HPDE6-E6E7 (cell line): ENCODE data around the gene CD37.
"Not testable (repeated sequence)": the region's sequence is repeated elsewhere in the genome, so short reads cannot be mapped to it uniquely, and the experiment has no call there.

ENCODE experiments used
- DNase-seq: peaks from one replicate; pipeline ENCODE4 v3.0.0; 2011; ENCODE audit warnings: missing footprints; ENCODE audit errors: extremely low spot score

CD37 gene, protein sequence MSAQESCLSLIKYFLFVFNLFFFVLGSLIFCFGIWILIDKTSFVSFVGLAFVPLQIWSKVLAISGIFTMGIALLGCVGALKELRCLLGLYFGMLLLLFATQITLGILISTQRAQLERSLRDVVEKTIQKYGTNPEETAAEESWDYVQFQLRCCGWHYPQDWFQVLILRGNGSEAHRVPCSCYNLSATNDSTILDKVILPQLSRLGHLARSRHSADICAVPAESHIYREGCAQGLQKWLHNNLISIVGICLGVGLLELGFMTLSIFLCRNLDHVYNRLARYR

DNA sequence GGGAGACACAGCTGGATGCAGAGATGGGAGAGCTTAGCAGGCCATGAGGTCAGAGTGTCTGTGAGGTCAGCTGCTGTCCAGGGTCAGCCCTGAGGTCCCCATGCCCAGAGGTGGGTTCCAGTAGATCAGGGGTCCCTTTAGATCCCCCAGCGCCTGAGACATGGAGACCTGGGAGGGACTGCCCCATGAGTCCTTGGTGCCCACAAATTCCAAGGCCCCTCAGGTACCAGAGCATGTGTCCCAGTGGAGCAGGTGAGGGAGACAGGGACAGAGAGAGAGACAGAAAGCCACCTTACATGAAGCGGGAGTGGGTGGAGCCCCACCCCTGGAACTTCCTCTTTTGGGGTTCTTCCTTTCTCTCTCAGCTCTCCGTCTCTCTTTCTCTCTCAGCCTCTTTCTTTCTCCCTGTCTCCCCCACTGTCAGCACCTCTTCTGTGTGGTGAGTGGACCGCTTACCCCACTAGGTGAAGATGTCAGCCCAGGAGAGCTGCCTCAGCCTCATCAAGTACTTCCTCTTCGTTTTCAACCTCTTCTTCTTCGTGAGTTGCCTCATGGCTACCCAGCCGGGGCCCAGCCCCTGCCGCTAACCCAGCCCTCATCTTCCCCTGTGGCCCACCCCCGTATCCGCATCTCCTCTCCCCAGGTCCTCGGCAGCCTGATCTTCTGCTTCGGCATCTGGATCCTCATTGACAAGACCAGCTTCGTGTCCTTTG is at the start of gene CD37:
Gene CD37, plus strand, starts transcription at position 336 of the 713 bp plus-strand sequence. Its CDS starts 135 bp downstream, at position 471.
- DNase-seq, result no peak

DNA sequence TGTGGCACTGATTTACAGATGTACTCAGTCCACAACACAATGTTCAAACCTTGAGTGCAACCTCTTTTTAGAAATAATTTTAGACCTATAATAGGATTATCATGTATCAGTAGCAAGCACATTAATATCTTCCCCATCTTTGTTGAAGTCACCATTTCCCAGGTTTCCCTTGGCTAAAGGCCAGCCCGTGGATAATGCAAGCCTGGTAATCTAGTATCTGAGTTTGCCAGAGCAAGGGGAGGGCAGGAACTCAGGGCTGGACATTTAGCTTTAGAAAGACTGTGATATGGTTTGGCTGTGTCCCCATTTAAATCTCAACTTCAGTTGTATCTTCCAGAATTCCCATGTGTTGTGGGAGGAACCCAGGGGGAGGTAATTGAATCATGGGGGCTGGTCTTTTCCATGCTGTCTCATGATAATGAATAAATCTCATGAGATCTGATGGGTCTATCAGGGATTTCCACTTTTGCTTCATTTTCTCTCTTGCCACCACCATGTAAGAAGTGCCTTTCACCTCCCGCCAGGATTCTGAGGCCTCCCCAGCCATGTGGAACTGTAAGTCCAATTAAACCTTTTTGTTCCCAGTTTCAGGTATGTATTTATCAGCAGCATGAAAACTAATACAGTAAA is 48.0 kb upstream of the CD37 start:
- no peak for DNase-seq

DNA sequence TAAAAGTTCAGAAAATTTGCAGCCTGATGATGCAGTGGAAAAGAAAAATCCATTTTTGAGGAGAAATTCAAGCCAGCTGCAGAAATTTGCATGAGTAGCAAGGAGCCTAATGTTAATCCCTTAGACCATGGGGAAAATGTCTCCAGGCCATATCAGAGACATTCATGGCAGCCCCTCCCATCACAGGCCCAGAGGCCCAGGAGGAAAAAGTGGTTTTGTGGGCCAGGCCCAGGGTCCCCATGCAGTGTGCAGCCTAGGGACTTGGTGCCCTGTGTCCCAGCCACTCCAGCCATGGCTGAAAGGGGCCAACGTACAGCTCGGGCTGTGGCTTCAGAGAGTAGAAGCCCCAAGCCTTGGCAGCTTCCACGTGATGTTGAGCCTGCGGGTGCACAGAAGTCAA is 47.0 kb upstream of the CD37 start:
- DNase-seq, result not testable (repeated sequence)

DNA sequence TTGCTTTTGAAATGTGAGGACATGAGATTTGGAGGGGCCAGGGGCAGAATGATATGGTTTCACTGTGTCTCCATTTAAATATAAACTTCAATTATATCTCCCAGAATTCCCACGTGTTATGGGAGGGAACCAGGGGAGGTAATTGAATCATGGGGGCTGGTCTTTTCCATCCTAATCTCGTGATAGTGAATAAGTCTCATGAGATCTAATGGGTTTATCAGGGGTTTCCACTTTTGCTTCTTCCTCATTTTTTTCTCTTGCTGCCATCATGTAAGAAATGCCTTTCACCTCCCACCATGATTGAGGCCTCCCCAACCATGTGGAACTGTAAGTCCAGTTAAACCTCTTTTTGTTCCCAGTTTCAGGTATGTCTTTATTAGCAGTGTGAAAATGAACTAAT is 45.9 kb upstream of the CD37 start:
- DNase-seq, result not testable (repeated sequence)

DNA sequence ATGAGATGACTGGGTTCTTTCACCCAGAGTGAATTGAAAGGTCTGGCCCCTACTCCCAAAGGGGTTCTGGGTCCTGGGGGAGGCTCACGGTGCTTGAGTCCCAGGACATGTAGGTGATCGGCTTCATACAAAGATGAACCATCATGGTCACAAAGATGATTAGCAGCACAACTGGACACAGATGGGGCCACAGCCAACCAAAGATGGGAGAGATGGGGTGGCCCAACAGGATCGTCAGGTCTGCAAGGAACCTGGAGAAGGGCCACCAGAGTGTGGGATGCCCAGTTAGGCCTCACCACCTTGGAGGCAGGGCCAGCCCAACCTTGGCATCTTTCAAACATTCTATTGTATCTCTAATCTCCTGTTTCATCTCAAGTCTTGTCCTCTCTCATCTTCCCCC is 44.7 kb upstream of the CD37 start:
- DNase-seq, result no peak

DNA sequence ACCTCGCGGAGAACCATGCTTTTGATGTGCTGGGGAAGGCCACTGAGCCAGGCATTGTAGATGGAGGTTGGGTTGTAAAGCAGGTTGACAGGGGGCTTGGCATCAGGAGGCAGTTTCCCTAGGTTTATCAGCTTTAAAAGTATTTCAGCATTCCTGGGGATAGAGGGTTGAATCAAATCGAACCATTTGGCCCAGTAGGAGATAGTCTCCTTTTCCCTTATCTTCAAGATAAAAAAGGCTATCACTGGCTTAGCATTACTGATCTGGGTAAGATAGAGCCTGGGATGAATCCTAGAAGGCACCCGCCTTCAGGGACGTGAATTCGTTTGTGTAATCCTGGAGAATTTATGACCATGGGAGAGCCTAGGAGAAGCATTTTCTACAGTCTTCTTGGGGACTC is 40.8 kb upstream of the CD37 start:
- no peak for DNase-seq

DNA sequence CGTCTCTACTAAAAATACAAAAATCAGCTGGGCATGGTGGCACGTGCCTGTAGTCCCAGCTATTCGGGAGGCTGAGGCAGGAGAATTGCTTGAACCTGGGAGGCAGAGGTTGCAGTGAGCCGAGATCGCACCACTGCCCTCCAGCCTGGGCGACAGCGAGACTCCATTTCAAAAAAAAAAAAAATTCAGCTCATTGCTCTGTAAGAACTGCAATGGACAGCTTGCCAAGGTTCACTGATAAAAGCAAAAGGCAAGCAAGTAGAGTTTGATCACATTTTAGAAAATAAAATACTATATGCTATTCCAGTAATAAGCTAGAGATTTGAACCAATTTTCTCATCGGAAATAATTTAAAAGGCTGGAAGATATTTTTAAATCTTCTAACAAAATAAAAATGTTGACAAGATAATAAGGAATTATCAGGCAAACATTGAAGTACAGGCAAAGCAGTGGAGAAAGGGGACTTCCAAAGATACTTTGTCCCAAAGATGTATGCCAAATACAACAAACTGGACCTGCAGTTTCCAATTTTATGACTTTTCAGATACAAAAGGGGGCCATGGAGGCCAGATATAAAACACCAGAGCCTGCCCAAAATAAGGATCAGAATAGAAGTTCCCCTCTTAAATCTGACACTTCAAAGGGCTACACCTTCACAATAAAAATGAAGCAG is 39.9 kb upstream of the CD37 start:
- DNase-seq, result no peak

DNA sequence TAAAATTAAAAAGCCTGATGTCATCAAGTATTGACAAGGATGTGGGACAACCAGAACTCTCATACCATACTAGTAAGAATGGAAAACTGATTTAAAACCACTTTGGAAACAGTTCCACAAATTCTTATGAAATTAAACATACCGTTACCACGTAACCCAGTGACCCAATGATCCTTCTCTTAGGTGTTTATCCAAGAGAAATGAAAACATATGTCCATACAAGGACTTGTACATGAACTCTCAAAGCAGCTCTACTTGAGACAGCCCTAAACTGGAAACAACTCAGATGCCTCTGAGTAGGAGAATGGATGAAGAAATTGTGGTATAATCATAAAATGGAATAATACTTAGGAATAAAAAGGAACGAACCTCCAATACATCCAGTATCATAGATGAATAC is 37.8 kb upstream of the CD37 start:
- no peak for DNase-seq

DNA sequence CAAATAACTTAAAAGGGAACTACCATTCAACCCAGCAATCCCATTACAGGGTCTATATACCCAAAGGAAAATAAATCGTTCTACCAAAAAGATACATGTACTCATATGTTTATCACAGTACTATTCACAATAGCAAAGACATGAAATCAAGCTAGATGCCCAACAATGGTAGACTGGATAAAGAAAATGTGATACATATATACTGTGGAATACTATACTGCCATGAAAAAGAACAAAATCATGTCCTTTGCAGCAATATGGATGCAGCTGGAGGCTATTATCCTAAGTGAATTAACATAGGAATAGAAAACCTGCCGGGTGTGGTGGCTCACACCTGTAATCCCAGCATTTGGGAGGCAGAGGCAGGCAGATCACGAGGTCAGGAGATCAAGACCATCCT is 36.6 kb upstream of the CD37 start:
- not testable (repeated sequence) for DNase-seq

DNA sequence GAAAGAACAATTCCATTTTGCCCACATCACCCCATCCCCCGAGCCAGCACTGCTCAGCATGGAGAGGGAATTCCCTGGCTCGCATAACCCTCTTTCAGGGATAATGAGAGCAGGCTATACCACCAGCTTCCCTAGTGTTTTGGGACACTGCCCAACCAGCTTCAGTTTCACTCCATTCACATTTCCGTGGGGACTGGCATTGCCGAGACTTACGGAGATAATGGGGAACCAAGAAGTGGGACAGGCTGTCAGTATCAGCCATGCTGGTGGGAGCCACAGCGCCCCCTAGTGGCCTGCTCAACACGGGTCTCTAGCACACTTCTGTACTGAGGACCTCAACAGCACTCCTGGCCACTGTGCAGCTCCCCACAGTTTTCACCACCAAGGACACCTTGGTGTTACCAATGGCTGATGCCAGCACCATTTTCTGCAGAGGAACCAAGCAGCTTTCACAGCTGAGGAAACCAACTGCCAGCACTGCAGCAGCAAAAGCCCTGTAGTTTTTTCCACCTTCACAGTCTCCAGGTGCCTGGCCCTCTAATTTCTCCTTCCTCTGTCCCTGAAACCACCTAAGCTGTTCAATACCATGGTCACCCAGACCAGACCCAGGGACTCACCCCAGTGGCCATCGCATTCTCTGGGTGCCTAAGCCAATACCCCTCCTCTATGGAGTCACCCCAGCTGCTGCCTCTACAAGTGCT is 33.9 kb upstream of the CD37 start:
- DNase-seq, result peak; percentile 80

DNA sequence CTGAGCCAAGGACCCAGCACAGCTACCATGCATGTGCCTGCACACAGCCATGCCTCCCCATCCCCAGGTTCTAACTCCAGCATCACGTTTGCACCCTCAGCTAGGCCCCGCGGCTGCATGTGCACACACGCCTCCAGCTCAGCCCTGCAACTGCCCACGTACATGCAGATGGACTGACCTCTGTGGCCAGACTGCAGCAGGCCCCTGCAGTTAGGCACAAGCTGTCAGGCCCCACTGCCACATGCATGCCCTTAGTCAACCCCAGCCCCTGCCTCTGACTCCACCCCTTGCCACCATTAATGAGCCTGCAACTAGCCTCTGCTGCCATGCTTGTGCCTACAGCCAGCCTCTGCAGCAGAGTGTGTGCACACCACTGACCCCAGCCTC is 33.3 kb upstream of the CD37 start:
- no peak for DNase-seq

DNA sequence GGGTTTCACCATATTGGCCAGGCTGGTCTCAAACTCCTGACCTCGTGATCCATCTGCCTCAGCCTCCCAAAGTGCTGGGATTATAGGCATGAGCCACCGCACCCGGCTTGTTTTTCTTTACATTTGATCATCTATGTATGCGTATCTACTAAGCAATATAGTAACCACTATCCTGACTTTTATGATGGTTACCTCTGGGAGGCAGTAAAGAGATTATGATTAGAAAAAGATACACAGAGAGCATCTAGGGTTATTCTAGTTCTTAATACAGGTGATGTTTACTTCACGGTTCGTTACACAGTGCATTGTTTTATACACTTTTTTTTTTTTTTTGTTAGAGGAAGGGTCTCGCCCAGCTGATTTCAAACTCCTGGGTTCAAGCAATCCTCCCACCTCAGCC is 28.5 kb upstream of the CD37 start:
- DNase-seq, result not testable (repeated sequence)

DNA sequence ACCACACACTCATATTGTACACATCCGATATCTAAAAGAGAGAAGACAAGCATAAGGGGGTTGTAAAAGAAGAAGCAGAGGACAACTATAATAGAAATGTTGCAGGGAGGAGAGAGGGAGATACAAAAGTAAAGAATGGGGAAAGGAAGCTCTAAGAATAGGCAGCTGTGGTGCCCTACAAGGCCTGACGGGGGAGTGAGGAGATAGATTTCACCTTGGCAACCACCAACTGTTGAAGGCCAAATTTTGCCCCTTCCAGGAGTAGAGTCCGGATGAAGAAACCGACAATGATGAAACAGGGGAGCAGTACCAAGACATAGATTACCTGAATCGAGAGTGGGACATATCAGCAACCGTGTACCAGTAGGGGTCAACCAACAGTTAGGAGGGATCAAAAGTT is 26.1 kb upstream of the CD37 start:
- DNase-seq, result no peak

DNA sequence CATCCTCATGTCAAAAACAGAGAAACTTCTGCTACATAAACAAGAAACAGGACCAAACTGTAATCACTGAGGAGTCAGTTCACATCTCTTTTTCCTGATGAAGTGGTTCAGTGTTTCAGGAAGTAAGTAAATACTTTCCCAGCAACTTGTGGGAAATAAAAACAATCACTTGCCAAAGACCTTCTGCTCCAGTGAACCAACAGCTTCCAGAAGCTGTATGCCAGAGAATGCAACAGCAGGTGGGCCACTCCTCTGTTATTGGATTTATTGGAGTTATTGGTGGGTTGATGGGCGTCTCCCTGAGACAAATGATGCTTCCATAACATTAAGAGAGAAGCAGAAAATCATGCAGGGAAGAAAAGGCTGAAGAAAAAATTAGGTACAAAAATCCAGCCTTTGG is 20.1 kb upstream of the CD37 start:
- DNase-seq, result no peak

DNA sequence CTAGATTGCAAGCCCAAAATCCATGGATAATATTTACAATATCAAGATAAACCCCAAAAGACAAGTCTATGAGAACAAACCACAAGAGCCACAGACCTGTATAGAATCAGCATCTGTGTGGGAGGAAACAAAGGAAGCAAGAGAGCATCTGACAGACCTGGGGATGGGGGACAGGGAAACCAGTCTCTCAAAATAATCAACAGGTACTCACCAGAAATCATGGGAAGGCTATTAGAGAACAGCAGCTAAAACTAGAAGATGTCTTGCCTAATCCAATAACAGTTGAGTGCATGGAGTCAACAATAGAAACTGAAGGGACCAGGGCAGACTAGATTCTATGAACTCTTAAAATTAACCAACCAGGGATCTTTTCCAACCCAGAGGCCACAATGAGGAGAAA is 18.9 kb upstream of the CD37 start:
- no peak for DNase-seq

DNA sequence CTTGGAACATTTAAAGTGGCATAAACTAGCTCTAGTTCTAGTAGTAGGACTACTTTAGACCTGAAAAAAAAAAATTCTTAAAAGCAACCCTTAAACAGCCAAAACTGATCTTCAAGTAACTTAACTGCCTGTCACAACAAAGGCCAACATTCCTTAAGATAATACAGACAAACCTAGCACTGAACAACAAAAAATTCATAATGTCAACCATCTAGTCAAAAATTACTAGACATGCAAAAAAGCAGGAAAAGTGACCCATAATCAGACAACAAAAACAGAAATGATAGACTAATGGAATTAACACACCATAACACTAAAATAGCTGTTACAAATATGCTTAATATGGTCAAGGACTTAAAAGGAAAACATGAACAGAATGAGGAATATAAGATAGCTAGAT is 16.9 kb upstream of the CD37 start:
- DNase-seq, result no peak

DNA sequence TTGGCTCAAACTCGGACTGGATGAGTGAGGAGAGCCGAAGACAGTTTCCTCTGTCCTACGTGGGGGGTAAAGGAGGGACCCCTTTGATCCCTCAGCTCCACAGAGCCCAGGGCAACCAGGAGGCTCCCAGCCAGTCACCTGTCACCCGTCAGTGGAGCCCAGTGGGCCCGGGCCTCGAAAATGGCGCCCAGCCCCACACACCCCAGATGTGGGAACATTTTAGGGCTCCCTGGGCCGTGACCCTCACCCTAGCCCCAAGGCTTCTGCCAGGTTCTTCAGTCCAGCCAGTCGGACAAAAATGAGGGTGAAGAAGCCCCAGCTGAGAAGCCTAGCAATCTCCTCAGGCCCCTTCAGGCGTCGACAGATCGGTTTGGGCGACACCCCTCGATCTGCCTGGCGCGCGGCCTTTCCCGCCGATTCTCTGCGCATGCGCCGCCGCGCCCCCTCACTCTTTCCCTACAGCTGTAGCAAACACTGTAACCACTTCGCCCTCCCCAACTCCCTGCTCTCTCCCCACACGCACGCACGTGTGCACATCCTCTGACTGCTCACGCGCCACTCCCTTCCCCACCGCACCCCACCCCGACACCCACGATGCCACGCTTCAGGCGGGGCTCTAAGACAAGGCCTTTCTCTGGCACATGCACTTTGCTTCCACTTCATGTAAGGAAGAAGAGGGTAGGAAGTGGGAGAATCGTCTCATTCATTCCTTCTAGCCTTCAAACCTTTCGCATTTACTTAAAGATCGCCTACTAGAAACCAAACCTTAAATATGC is 10.2 kb upstream of the CD37 start, which contains the start of gene SLC6A16:
Gene SLC6A16, minus strand, starts transcription at position 391 of the 776 bp plus-strand sequence. CDS start 13,844 bp downstream, outside the sequence.
- DNase-seq, result no peak

DNA sequence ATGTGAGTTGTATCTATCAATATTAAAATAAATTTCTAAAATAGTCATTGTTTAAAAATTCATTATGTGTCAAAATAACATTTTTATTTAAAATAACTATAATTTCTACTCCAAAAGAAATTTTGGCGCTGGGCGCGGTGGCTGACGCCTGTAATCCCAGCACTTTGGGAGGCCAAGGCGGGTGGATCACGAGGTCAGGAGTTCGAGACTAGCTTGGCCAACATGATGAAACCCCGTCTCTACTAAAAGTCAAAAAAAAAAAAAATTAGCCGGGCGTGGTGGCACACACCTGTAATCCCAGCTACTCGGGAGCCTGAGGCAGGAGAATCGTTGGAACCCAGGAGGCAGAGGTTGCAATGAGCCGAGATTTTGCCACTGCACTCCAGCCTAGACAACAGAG is 9.4 kb upstream of the CD37 start:
- not testable (repeated sequence) for DNase-seq

DNA sequence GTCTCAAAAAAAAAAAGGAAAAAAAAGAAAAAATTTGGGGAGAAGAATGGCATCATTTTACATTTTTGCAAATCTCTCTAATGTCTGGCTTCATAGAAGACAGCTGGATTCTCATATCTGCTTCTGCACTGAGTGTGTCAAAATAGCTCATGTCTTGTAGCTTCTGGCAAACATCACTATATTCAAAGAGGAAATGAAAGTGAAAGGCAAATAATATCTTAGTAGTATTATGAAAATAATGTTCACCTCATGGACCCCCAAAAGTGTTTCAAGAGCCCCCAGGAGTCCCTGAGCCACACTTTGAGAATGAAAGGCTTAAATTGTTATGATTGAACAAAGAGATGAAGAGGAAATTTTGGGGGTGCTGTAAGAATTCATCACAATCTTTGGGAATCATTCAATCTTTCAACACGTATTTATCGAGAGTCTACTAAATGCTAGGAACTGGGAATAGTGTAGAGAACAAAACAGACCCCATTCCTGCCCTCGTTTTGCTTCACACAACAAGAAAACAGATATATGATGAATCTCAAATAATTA is 9.0 kb upstream of the CD37 start:
- DNase-seq, result no peak

DNA sequence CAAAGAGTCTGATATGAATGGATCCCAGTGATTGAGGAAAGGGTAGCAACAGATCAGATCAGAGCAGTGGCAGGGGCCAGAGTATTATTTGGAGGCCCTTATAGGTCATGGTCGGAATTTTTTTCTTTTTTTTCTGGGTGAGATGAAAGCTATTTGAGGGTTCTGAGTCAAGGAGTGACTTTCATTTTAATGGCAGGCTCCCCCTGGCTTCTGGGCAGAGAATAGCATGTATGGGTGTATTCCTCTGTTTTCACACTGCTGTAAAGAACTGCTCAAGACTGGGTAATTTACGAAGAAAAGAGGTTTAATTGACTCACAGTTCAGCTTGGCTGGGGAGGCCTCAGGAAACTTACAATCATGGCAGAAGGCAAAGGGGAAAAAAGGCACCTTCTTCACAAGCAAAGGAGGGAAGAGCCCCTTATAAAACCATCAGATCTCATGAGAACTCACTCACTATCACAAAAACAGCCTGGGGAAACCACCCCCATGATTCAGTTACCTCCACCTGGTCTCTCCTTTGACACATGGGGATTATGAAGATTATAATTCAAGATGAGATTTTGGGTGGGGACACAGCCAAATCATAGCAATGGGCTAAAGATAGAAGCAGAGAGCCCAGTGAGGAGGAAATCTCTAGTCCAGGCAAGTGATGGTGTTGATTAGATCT is 7.2 kb upstream of the CD37 start:
- no peak for DNase-seq
